Epidermal melanocyte (primary cell): ENCODE results near the gene RACK1.
"Not testable (repeated sequence)": the region's sequence is repeated elsewhere in the genome, so short reads cannot be mapped to it uniquely, and the experiment has no call there.

Experiments
- DNase-seq: peaks from one replicate; pipeline ENCODE4 v3.0.0; 2011; ENCODE audit warnings: low spot score; ENCODE audit not compliant: insufficient read length

Gene RACK1

GRCh38 chr5:181217111-181217802 is 26.4 kb downstream of the RACK1 start:
- no peak for DNase-seq

GRCh38 chr5:181215997-181216989 is 27.4 kb downstream of the RACK1 start:
- DNase-seq: no peak

DNA sequence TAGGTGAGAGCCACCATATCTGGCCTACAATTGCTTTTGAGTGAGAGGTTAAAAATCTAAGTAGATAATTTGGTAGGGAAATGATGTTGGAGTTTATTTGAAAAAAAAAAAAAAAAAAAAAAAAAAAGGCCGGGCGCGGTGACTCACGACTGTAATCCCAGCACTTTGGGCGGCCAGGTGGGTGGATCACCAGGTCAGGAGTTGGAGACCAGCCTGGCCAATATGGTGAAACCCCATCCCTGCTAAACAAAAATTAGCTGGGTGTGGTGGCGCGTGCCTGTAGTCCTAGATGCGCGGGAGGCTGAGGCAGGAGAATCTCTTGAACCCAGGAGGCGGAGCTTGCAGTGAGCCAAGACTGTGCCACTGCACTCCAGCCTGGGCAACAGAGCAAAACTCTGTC is 29.5 kb downstream of the RACK1 start:
- DNase-seq: not testable (repeated sequence)

DNA sequence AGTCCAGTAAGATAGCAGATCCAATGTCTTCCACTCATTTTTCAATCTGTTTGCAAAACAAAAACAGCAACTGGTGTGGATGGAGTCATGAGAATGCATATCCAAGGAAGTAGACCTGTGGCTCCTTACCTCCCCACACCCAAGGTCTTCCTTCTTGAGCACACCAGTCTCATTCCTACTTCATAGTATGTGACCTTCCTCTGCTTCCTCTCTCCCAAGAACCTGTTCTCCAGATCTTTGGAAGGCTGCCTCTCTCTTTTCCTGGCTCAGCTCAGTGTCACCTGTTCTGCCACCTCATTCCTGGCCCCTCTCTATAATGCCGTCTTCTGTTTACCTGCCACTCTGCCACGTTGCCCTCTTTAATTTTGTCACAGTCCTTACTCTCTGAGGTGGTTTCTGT is 30.8 kb downstream of the RACK1 start:
- DNase-seq: no peak

DNA sequence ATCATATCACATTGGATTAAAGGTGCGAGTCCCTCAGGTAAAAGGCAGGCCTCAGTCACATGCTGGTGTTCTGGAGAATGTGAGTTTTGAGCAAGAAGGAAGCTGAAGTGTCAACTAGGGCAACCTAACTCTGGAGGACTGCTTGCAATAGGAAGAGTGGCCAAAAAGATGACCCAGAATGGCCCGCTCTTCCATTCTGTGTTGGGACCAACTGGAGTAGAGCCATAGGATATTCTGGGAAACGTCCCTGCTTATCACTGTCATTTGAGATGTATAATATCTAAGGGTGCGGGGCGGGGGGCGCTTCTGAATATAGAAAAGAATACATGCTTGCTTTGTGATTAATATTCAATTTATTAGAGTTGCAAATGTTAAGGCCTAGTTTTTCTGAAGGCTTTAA is 31.6 kb downstream of the RACK1 start:
- DNase-seq: no peak

- no peak for DNase-seq
Measured at GRCh38 chr5:181211208-181211607, 32.5 kb downstream of the RACK1 start.

DNA sequence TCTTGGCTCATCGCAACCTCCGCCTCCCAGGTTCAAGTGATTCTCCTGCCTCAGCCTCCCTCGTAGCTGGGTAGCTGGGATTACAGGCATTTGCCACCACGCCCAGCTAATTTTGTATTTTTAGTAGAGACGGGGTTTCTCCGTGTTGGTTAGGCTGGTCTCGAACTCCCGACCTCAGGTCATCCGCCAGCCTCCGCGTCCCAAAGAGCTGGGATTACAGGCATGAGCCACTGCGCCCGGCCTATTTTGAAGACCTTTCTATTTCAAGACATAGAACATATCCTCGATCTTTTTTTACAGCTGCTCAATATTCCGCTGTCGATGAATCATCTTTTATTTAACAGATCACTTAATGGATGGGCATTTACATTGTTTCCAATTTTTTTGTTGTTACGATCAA is 33.0 kb downstream of the RACK1 start:
- not testable (repeated sequence) for DNase-seq

GRCh38 chr5:181210148-181210547 is 33.6 kb downstream of the RACK1 start:
- DNase-seq: not testable (repeated sequence)

DNA sequence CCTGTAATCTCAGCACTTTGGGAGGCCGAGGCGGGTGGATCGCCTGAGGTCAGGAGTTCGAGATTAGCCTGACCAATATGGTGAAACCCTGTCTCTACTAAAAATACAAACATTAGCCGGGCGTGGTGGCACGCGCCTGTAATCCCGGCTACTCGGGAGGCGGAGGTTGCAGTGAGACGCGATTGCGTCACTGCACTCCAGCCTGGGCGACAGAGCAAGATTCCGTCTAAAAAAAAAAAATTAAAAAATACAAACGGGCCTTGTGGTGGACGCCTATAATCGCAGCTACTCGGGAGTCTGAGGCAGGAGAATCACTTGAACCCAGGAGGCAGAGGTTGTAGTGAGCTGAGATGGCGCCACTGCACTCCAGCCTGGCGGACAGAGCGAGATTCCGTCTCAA is 34.7 kb downstream of the RACK1 start:
- not testable (repeated sequence) for DNase-seq

GRCh38 chr5:181207960-181208253 is 35.8 kb downstream of the RACK1 start:
- no peak for DNase-seq

DNA sequence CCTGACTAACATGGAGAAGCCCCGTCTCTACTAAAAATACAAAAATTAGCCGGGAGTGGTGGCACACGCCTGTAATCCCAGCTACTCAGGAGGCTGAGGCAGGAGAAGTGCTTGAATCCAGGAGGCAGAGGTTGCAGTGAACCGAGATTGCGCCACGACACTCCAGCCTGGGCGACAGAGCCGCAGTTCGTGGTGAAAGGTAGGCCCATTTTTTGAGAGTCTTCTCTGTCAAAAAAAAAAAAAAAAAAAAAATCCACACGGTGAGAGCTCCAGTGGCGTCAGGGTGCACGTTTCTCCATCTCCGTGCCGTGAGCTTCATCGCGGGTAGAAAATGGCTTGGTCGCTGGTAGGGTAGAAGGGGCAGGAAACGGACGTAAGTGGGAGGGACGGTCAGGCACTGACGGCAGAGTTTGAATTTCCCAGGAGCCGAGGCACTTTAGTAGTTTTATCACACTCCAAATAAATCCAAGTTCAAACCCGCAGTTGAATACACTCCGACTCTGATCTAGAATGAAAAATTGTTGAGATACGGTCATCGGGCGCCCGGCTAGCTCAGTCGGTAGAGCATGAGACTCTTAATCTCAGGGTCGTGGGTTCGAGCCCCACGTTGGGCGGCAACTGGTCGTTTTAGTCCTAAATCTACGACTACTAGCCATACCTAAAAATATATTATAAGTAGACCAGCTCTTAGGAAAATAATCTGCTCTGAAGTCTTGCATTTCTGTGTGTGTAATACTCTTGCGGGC is 36.3 kb downstream of the RACK1 start:
- DNase-seq: no peak

DNA sequence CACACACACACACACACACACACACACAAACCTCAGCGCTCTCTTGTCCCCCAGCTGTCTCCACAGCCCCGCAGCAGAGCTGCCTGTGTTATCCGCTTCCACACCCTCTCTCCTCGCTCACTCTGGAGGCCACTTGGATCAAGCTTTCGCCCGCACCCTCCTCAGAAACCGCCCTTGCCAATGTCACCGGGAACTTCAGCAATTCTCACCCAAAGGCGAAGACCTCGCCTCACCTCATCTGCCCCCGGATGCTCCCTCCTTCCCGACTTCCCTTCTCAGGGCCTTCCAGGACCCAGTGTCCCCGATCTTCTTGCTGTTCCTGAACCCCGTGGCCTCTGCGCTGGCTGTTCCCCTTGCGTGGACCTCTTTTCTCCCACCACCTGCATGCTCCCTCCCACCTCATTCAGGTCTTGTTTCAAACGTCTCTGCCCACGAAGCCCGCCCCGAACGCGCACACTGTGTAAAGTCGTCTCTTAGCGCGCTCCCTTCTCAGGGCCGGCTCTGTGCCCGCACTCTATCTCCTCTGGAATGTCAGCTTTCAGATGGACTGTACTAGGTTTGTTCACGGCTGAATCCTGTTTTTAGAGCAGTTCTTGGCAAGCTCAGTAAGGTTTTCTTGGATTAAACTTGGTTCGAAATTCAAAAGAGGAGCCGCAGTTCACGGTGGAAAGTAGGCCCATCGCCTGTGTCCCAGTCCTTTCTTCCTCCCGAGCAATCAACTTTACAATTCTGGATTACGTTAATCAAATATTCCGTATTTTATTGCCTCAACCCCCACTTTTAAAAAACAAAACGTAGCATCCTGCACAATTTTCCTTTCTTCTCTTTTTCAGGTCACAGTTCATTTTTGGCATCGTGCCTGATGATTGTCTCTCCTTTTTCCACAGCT is 37.7 kb downstream of the RACK1 start:
- DNase-seq: no peak

DNA sequence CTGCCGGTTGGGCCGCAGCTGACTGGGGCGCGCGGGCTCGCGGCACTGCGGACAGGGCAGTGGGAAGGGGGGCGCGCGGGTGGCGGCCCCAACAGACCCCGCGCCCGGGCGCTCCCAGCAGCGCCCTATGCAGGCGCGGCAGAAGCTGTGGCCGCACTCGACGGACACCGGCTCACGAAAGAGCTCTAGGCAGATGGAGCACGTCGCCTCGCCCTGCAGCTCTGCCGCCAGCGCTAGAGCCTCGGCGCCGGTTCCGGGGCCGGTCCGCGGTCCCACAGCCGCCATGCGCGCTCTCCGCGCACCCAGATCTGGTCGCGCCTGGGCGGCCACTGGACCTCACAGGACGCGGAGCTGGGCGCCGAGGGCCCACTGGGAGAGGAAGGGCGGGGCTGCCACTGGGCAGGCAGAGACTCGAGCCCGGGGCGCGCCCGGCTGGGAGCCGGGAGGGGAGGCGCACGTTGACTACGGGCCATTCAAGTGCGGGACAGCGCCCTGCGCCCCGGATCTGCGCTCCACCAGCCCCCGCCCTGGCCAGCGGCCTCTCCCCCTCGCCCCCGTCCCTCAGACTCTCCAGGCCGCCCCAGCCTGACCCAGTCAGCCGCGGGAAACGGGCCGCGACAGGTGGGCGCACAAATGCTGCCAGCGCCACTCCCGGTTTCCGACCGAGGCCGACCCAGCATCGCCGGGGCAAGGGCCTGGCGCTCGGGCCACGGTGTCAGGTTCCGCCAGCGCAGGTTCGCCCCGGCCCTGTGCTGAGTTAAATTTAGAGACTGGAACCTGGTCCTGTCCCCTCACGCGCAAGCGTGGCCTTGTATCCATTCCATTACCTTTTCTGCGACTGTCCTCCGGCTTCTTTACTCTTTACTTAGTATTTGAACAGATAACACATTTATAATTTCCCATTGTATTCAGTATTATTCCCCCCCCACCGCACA is 38.6 kb downstream of the RACK1 start, which contains the start of gene TRIM7:
TSS of gene TRIM7 (minus strand) at position 371 of the 935 bp plus-strand sequence. CDS start at position 285, 86 bp downstream.
- no peak for DNase-seq

DNA sequence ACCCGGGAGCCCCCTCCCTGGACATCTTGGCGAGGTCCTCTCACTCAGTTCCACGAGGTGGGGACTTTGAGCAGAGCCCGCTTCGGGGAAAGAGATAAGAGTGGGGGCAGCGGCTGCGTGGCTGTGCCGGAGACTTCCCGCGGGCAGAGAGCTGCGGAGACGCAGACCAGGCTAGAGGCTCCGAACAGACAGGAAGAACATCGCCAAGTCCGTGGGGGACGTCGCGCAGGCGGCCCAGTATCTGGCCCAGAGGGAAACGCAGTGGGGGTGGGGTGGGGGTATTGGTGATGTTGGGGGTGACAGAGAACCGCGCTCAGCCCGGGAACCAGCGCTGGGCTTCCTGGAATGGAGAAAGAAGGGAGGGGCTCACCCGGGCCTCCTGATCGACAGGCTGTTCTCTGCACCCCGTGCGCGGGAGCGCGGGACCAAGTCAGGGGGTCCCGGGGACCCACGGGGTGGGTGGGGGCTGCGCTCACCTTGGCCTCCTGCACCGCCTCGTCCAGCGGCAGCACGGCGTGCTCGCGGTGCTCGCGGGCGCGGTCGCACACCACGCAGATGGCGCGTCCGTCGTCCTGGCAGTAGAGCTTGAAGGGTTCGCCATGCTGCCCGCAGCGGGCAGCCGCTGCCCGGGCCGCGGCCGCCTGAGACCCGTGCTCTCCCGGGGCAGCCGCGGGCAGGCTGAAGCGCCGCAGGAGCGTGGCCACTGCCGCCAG is 39.4 kb downstream of the RACK1 start:
- DNase-seq: no peak

DNA sequence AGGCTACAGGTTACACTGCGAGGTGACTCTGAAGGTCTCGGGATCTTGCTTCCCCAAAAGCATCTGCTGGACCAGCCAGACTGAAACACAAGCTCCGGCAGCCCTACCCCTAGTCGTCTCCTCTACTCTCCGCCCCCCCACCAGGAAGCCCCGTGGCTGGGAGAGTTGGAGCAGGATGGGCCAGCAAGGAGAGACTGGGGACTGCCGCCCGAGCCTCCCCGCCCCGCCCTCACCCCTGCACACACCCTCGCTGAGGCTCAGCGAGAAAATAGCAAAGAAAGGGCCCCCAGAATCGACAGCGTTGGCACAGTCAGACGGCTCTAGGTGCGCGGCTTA is 40.0 kb downstream of the RACK1 start:
- no peak for DNase-seq

GRCh38 chr5:181203093-181203711 is 40.5 kb downstream of the RACK1 start:
- DNase-seq: no peak

DNA sequence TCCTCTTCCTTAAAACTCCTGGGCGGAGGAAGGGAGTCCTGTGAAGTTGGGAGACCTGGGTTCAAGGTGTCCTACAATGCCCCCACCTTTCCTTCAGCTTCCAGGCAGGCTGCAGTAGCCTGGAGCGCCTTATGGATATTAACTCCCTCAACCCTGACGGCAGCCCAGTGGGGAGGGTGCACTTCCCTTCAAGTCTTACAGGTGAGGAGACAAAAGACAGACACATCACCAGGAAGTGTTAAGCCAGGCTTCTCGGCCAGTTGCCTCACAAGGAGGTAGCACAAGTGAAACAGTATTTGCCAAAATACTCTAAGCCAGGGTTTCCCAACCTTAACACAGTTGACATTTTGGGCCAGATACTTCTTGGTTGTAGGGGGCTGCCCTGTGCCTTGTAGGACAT is 42.9 kb downstream of the RACK1 start:
- no peak for DNase-seq

- DNase-seq: no peak
Measured at GRCh38 chr5:181199881-181200638, 43.6 kb downstream of the RACK1 start.
